Measurements from ENCODE around the gene TACC2. TPM values are rescaled to one million over a fixed set of nuclear protein-coding genes. Genes with fewer than 3 reads are reported as not detected.

Gene TACC2
- total and polyA plus RNA-seq, 2 experiments from 2014 or later = 30.8 to 35.9 TPM

DNA sequence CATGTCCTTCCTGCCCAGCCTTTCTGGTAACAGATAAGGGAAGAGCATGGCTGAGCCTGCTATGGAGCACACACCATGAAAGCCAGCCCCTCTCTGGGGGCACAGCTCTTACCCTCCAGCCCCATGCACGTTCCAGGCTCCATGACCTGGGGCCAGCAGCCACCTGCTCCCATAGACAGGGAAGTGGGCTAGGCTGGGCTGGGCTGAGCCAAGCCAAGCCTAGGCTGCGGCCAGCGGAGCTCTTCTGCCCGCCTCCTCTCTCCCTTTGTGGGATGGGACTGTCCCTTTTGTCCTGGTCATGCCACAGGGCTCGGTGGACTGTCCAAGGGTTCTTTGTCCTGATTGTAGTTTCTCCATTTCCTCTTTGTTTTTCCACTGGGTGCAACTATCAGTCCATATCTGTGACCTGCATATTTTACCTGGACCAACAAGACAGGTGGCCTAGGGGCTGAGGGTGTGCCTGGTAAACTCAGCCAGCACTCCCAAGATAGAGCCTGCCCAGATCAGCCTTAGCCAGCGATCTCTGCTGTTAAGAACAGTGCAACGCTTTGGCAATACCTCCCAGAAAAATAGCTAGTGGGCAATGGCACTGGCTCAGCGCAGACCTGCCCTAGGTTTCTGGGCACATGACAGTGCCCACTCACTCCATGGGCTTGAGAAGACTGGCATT is 184.9 kb downstream of the TACC2 start:
- Mint-ChIP-seq H3K9me3 (no peaks in the 10 kb centered on the region), H3K4me3 (no peak overlapping the region), H3K4me1 (peaks cover 81% of the 10 kb centered on the region), H3K36me3 (ENCODE audit: low read depth) (peaks cover 7% of the 10 kb centered on the region; the same call in 2 of the 3 replicates), H3K27me3 (ENCODE audit: insufficient read depth, low read depth, poor library complexity) (peaks cover 9% of the 10 kb centered on the region), H3K27ac (no peak overlapping the region)
- H3K9me2 ChIP-seq (ENCODE audit: insufficient read depth) = no peaks in the 10 kb centered on the region
- TF ChIP-seq CREB1 (CRISPR knock-in tag; IDR thresholded peaks at IDR 0.05; ENCODE audit: low read depth) = no peak
- TF ChIP-seq STAT1 (IDR thresholded peaks at IDR 0.05; ENCODE audit: unreplicated experiment) = no peak
- no peak for TF ChIP-seq ETS1 (IDR thresholded peaks at IDR 0.05)
- TF ChIP-seq JUNB (IDR thresholded peaks at IDR 0.05; ENCODE audit: unreplicated experiment) = no peak
- TF ChIP-seq NANOG (IDR thresholded peaks at IDR 0.05; ENCODE audit: borderline replicate concordance) = no peak
- TF ChIP-seq, protein P1, sequence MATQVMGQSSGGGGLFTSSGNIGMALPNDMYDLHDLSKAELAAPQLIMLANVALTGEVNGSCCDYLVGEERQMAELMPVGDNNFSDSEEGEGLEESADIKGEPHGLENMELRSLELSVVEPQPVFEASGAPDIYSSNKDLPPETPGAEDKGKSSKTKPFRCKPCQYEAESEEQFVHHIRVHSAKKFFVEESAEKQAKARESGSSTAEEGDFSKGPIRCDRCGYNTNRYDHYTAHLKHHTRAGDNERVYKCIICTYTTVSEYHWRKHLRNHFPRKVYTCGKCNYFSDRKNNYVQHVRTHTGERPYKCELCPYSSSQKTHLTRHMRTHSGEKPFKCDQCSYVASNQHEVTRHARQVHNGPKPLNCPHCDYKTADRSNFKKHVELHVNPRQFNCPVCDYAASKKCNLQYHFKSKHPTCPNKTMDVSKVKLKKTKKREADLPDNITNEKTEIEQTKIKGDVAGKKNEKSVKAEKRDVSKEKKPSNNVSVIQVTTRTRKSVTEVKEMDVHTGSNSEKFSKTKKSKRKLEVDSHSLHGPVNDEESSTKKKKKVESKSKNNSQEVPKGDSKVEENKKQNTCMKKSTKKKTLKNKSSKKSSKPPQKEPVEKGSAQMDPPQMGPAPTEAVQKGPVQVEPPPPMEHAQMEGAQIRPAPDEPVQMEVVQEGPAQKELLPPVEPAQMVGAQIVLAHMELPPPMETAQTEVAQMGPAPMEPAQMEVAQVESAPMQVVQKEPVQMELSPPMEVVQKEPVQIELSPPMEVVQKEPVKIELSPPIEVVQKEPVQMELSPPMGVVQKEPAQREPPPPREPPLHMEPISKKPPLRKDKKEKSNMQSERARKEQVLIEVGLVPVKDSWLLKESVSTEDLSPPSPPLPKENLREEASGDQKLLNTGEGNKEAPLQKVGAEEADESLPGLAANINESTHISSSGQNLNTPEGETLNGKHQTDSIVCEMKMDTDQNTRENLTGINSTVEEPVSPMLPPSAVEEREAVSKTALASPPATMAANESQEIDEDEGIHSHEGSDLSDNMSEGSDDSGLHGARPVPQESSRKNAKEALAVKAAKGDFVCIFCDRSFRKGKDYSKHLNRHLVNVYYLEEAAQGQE (IDR thresholded peaks at IDR 0.05; ENCODE audit: unreplicated experiment) = no peak
- no peak for TF ChIP-seq ZNF114 (CRISPR knock-in tag; IDR thresholded peaks at IDR 0.05)
- H3K4me2 ChIP-seq = no peak overlapping the region
- no peak overlapping the region for H3K27ac ChIP-seq (ENCODE audit: low read depth)
- no peaks in the 10 kb centered on the region for H3F3A ChIP-seq (replicated peaks; ENCODE audit: low read depth)
- no peak overlapping the region for H3K4me3 ChIP-seq
- no peaks in the 10 kb centered on the region for H3K27me3 ChIP-seq (ENCODE audit: insufficient read depth)
- no peak overlapping the region for H2AFZ ChIP-seq
- H3K36me3 ChIP-seq (ENCODE audit: insufficient read depth) = no peaks in the 10 kb centered on the region
- H4K20me1 ChIP-seq (replicated peaks; ENCODE audit: insufficient read depth) = peaks cover 26% of the 10 kb centered on the region
- ATAC-seq (peak; percentile 5; the same call in 2 of the 3 replicates), DNase-seq (ENCODE audit: low spot score) (no peak)
- H3K79me2 ChIP-seq (replicated peaks; ENCODE audit: insufficient read depth) = peaks cover 89% of the 10 kb centered on the region
- H3K4me1 ChIP-seq (ENCODE audit: insufficient read depth) = peaks cover 71% of the 10 kb centered on the region

GRCh38 chr10:122176232-122177213 is 187.6 kb downstream of the TACC2 start:
- Histone ChIP-seq H2AFZ (no peak overlapping the region), H3K9me2 (ENCODE audit: insufficient read depth) (no peaks in the 10 kb centered on the region), H3F3A (replicated peaks; ENCODE audit: low read depth) (no peaks in the 10 kb centered on the region), H3K79me2 (replicated peaks; ENCODE audit: insufficient read depth) (peaks cover 88% of the 10 kb centered on the region), H3K27me3 (ENCODE audit: insufficient read depth) (no peaks in the 10 kb centered on the region), H3K27ac (ENCODE audit: low read depth) (peak overlapping the region; percentile 3), H3K4me1 (ENCODE audit: insufficient read depth) (peaks cover 58% of the 10 kb centered on the region), H3K36me3 (ENCODE audit: insufficient read depth) (no peaks in the 10 kb centered on the region), H3K4me3 (no peak overlapping the region), H3K4me2 (peak overlapping the region; percentile 59), H4K20me1 (replicated peaks; ENCODE audit: insufficient read depth) (peaks cover 26% of the 10 kb centered on the region)
- peaks cover 8% of the 10 kb centered on the region for H3K27me3 Mint-ChIP-seq (ENCODE audit: insufficient read depth, low read depth, poor library complexity)
- peaks cover 4% of the 10 kb centered on the region; the same call in 1 of the 3 replicates for H3K36me3 Mint-ChIP-seq (ENCODE audit: low read depth)
- peak overlapping the region; percentile 20; the same call in 1 of the 3 replicates for H3K4me3 Mint-ChIP-seq
- no peaks in the 10 kb centered on the region for H3K9me3 Mint-ChIP-seq
- DNase-seq (ENCODE audit: low spot score) (peak; percentile 77), ATAC-seq (peak; percentile 8; the same call in 2 of the 3 replicates)
- peak overlapping the region; percentile 58; the same call in 1 of the 2 replicates for H3K27ac Mint-ChIP-seq
- H3K4me1 Mint-ChIP-seq = peaks cover 79% of the 10 kb centered on the region
- TF ChIP-seq EZH2 (IDR thresholded peaks at IDR 0.05; ENCODE audit: low read depth, unreplicated experiment) = no peak
- TF ChIP-seq EZH2phosphoT487 (IDR thresholded peaks at IDR 0.05; ENCODE audit: unreplicated experiment) = no peak
- TF ChIP-seq CREB1 (CRISPR knock-in tag; IDR thresholded peaks at IDR 0.05; ENCODE audit: low read depth) = no peak
